ENCODE results near the gene RASGRP3.

GRCh38 chr2:33509908-33510585 lies 33.6 kb downstream of the RASGRP3 start:
- TF ChIP-seq, protein P1, sequence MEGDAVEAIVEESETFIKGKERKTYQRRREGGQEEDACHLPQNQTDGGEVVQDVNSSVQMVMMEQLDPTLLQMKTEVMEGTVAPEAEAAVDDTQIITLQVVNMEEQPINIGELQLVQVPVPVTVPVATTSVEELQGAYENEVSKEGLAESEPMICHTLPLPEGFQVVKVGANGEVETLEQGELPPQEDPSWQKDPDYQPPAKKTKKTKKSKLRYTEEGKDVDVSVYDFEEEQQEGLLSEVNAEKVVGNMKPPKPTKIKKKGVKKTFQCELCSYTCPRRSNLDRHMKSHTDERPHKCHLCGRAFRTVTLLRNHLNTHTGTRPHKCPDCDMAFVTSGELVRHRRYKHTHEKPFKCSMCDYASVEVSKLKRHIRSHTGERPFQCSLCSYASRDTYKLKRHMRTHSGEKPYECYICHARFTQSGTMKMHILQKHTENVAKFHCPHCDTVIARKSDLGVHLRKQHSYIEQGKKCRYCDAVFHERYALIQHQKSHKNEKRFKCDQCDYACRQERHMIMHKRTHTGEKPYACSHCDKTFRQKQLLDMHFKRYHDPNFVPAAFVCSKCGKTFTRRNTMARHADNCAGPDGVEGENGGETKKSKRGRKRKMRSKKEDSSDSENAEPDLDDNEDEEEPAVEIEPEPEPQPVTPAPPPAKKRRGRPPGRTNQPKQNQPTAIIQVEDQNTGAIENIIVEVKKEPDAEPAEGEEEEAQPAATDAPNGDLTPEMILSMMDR (IDR thresholded peaks at IDR 0.05; ENCODE audit: low read length), result no peak
- no peak for TF ChIP-seq EZH2phosphoT487 (IDR thresholded peaks at IDR 0.05; ENCODE audit: low read length)
- no peak for TF ChIP-seq EZH2 (optimal IDR thresholded peaks at IDR 0.05; ENCODE audit: low read depth, low read length)
